GM21786 (cell line): Measurements from ENCODE around the gene VGF.

Source experiments
- ATAC-seq: cut with Tn5 transposase; IDR thresholded peaks from one replicate; pipeline ENCODE4 v1.9.1; 2021; ENCODE audit not compliant: unreplicated experiment

Gene VGF

DNA sequence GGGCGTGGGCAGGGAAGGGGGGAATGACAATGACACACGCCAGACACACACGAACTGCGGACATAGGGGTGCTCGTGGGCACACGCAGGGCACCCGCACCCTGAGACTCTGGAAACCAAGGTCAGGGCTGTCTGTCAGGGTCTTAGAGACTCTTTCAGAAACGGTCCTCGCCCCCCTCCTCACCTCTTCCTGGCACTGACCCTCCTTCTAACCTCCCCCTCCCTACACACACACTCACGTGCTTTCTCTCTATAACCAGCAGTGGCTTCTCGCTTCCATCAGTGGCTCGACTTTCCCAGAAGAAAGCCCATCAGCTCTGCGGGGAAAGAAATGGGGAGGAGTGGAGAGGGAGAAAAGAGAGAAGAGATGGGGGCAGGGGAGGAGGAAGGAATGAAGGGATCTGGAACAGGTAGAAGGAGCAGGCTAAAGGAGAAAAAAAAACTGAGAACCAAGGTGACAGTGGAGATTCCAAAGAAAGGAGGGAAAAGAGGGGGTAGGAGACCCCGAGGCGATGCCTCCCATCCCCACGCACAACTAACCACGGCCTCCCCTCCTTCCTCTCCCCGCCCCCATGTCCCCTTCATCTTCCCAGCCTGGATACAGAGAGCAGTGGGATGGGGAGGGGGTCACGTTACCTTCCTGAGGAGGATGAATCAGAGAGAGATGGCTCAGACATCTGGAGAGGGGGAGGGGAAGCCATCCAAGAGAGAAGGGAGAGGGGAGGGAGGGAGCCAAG, 1.7 kb upstream of the VGF start:
- ATAC-seq: no peak

DNA sequence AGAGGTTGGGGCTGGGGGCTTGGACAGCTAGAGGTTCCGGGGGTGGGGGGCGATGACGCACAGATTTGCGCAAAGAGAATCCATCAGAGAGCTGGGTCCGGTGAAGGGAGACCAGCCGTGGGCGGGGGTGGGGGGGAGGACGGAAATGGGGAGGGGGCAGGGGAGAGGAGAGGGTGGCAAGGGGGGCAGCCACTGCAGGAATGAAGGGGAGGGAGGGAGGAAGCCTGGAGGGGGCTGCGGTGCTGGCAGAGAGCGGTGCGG, 1.2 kb upstream of the VGF start:
- ATAC-seq: no peak

DNA sequence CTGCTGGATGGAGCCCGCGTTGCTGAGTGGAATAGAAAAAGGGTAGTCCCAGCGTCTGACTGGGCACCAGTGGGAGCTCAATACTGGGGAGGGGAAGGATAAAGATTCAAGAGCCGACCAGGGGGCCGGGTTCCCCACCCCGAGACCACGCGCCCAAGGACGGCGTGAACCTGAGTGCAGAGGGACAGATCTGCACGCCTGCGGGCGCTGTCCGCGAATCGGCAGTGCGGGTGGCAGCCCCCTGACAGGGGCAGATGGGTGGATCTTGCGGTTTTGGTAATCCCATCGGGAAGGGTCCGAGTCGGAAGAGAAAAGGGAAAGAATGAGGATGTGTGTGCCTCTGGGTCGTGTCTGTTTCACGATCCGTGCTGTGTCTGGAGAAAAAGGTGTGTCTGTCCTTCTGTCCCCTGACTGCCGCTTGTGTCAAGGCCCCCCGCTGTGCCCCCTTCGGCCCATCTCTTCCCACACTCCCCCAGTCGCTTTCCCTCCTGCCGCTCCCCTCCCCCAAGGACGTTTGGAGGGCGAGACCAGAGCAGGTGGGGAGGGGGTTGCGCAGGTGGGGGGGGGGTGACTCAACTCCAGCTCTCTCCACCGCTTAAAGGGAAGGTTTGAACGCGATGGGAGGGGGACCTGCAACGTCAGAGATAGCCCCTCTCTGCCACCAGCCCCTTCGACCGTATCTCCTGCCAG, 734 bp upstream of the VGF start:
- ATAC-seq: no peak

DNA sequence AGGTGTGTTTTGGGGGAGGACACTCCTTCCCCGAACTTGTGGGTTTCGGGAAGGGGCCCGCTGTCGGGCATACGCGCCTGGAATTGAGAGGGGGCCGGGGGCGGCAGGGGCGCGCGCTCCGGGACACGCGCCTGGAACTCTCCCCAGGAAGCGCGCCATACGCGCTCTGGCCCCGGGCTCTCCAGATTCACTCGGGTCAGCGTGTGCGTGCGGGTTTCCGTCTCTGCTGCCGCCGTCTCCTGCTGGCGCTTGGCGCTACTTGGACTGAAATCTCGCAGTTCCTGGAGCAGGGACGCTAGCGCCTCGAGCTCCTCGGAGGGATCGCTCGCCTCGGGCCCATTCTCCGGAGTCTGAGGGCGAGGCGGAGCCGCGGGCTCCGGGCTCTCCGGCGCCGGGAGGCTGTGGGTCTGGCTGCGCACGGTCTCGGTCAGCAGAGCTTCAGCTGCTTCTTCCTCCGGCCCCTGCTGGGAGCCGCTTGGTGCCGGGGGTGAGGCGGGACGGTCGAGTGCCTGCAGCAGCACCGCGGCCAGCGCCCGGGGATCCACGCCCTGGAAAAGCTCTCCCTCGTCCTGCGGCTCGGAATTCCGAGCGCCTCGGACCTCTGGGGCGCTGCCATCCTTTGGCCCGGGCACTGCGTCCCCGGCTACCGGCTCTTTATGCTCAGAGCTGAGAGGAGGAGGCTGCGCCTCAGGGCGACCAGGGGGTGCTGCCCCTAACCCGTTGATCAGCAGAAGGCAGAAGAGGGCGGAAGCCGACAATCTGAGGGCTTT, 1.1 kb downstream of the VGF start:
- ATAC-seq: no peak

DNA sequence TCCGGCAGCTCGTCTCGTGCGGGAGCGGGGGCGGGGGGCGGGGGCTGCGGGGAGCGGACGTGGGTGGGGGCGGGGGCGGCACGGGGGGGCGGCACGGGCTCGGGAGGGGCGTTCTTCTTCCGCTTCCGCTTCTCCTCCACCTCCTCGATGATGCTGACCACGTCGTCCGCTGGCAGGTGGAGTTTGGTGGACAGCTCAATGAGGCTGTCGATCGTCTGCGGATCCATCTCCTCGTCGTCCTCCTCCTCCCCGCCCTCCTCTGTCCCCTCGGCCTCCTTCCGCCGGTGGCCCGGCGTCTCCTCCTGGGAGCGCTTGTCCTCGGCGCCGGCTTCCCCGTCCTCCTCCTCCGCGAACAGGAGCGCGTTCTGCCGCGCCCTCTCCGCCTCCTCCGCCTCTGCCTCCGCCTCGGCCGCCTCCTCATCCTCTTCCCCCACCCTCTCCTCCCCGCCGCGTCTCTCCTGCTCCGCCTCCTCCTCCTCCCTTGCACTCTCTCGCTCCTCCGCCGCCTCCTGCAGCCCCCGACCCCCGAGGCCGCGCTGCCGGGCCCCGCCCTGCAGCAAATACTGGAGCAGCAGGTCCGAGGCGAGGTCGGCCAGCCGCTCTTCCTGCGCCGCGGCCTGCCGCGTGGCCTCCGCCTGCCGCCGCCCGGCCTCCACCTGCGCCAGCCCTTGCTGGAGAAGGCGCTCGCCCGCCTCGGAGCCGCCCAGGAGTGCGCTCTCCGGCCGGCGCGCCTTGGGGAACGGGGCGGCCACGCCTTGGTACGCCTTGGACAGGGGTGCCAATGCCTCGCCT, 1.9 kb downstream of the VGF start:
- no peak for ATAC-seq

DNA sequence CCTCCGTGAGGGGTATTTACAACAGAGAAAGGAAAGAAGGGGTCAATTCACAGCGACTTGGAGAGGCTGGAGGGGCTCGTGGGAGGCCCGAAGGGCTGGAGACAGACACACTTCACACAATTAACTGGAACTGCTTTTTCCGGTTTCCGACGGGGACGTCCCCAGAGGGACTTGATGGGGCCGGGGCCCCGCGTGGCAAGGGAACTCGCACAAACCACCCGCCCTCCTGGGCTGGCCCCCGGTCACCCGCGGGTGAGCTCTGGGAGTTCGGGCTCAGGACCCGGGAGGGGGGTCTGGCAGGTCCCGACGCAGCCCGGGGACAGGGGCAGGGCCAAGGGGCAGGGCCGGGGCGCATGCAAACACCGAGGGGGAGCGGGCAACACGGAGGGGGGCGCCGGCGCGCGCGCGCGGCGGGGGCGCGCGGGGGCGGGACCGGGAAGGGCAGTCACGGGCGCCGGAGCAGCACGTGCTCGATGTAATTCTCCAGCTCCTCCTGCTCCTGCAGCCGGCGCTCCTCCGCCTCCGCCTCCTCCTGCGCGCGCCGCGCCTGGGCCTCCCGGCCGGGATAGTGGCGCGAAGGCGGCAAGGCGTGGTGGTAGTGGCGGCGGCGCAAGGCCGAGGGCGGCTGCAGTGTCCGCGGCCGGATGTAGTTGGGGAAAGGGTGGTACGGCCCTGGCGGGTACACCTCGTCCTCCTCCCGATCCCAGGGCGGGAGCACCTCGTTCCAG, 2.7 kb downstream of the VGF start:
- ATAC-seq: no peak

DNA sequence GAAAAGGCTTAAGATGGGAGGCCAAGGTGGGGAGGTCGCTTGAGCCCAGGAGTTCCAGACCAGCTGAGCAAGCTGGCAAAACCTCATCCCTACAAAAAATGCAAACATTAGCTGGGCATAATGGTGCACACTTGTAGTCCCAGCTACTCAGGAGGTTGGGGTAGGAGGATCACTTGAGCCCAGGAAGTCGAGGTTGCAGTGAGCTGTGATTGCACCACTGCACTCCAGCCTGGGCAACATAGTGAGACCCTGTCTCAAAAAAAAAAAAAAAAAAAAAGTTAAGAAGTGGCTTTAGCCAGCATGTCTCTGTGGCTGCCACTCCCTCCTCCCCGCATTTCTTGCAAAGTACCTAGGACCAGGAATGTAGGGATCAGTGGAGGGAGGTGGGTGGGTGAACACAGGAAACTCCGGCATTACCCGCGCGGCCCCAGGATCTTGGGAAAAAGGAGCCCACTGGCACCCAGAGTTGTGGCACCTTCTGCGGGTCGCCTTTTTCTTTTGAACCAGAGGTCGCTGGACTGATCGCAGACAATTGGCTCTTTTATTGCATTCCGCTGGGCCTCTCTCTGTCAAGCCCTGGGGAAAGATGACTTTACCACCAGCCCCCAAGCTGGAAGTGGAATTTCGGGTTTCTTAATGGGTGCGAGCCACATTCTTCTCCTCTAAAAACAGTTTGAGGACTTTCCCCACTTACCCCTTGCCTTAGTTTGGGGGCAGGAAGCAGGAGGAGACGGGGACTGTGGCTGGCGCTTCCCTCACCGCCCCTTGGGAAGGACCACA, 3.5 kb downstream of the VGF start:
- no peak for ATAC-seq

DNA sequence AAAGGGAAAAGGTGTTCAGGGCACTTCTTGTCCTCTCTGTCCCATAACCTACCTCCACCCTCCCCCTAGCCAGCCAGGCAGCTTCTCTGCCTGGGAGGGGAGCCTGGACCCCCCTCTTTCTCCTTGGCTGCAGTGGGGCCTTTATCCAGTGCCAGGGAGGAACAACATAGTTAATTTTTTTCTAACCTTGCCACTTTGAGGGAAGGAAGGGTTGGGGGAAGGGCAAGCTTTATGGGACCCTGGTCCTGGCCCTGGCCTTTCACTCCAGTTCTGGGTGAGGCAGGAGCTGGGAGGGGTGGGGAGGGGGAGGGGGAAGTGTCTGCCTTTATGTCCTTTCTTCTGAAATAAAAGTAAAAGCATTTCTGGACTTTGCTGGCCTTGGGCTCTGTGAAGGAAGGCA, 4.5 kb downstream of the VGF start:
- no peak for ATAC-seq

DNA sequence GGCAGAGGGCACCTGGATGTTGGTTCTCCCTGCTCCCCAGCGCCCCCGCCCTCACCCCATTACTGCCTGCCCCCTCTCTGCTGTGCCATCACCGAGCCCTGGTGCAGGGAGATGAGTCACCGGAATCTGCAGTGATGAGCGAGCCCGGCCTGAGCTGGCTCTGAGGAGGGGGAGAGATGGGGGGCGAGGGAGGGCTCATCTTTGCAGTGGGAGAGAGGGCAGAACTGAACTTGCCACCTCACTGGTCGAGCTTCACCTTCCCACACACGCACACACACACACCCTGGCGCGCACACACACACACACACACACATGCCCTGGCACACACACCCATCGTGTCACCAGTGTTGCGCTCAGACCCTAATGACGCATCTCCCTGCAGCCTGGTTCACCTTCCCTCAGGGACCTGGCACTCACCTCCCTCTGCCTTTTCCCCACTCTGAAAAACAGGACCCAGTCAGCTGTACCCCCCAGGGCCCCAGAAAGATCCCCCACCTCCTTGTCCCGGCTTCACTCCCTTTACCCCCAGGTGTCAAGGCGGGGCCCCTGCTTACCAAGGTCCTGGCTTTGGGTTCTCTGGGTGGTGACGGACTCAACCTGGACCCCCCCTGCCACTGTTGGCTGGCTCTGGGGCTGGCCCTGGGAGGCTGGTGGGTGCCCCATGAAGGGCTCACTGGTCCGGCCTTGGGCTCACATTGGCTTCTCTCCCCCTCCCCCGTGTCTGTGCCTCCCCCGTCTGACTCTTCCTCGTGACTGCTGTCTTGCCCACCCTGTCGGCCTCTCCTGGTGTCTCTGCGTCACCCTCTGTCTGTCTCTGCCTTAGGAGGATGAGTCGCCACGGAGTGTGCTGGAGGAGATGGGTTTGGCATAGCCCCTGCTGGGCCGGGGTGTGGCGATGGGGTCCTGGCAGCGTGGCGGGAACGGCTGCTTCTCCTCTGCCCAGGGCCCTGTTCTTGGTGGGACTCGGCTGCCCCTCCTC, 5.4 kb downstream of the VGF start:
- ATAC-seq: no peak

DNA sequence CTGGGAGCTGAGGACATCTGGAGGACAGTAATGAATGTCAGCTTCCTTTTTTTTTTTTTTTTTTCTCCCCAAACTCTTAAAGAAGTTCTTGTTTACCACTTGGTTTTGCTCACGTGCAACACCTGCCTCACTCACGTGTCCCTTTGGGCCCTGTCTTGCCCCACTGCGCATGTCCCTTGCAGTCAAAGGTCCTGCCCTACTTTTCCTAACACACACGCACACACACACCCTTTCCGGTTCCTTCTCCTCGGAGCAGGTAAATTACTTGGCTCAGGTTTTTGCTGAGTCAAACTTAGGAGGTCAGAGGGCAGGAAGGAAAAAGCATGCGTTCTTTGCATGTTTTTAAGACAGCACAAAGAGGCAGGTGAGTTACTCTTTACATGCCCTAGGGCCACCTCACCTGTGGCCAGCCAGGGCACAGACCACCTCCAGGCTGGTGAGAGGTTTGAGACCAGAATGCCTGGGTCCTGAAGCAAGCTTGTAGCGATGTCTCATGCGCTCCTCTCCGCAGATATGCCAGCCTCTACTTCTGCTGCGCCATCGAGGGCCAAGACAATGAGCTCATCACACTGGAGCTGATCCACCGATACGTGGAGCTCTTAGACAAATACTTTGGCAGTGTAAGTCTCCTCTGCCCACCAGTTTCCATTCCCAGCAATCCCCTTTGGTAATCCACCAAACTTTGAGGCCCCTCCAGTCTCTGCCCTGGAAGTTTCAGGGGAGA, 8.3 kb downstream of the VGF start:
- ATAC-seq: no peak

DNA sequence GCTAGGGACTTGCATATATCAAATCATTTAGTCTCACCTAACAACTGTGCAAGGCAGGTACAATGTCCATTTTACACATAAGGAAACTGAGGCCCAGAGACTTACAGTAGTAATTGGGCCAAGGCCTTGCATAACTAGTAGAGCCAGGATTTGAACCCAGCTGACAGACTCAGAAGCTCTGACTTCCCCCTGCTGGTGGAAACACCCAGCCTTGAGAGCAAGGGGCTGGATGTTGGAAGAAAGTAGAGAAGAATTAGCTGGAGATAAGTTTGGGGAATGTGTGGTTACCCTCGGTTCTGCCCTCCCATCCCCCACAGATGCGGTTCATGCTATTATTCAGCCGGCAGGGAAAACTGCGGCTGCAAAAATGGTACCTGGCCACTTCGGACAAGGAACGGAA, 9.1 kb downstream of the VGF start:
- no peak for ATAC-seq

DNA sequence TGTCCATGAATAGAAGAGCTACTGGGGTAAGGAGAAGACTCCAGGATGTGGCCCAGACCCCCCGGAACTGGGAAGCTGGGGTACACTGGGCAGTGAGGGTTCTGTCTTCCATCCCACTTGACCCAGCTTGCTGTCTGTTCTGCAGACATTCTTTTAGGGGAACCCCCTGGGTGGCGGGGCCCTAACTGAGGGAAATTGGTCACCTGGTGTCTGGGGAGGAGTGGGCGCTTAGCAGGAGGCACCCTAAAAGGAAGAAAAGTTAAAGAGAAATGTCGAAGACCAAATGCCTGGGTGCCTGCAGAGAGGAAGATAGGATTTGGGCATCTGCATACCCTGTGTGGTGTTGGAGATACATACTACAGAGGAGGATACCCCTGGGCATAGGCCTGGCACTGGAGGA, 10.1 kb downstream of the VGF start:
- ATAC-seq: no peak

DNA sequence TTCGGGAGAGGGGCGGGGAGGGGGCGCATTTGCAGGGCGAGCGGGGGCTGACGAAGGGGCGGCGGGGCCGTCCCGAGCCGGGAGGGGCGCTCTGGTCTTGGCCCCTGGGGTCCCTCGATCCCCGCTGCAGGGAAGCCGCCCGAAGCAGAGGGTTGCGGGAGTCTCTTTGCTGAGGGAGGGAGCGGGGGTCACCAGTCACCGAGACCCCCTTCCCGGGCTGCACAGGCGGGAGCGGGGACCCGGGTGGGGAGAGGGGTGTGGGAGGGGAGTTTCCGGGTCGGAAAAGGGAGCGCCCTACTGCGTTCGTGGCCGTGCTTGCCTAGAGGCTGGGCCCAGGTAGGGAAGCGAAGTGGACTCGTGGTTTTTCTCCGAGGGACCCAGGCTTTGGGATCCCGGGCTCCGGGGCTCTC, 10.7 kb downstream of the VGF start:
- peak; percentile 19 for ATAC-seq

DNA sequence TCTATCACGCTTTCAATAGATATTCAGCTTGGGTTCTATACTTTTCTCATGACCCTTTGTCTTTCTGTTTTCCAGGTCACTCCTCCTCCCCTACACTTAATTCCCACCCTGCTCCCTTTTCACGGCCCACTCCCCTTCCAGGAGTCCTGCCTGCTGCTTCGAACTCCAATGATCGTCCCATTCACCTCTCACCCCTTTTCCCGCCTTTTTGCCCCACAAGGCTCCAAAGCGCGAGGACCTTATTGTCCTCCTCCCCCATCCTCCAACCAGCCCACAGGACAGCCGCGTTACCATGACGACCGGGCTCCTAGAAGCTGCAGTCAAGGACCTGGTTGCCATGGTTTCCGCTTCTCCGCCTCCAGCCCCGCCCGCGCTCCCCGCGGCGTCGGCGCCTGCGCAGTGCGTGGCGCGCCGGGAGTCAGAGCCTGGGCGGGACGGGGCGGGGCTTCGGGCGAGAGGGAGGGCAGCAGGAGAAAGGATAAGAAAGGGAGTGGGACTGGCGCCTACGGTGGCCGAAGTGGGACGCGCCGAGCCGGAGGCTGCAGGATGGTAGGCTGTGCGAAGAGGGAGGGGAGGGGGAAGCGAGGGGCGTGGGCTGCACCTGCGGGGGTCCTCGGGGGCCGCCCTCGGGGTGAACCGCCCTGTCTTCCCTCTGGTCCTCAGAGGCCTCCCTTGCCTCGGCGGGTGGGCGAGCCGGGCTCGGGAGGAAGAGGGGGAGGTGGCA, 11.2 kb downstream of the VGF start, which contains the start of gene AP1S1:
Gene AP1S1, plus strand, starts transcription at position 508 of the 724 bp plus-strand sequence. Its CDS starts 39 bp downstream, at position 547.
- ATAC-seq: peak; percentile 73

DNA sequence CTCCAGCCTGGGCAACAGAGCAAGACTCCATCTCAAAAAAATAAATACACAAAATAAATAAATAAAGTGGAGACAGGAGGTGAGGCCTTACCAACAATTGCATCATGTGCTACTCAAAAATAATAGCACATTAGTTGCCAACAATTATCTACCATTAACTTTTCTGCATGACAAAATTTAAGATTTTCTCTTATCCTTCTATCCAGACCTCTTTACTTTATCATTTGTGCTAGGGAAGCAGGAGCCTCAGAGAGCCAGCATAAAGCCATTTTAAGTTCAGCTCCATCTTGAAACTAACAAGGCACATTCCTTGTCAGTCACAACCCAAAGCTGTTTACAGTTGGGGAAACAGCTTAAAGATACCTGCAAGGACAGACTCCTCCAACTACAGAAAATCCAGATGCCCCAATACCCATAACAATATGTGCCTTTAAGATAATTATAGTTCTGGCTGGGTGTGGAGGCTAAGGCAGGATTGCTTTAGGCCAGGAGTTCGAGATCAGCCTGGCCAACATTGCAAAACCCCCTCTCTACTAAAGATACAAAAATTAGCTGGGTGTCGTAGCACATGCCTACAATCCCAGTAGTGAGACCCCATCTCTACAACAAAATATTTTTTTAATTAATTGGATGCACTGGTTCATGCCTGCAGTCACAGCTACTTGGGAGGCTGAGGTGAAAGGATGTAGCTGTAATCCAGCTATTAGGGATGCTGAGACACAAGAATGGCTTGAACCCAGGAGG, 13.3 kb downstream of the VGF start:
- no peak for ATAC-seq

DNA sequence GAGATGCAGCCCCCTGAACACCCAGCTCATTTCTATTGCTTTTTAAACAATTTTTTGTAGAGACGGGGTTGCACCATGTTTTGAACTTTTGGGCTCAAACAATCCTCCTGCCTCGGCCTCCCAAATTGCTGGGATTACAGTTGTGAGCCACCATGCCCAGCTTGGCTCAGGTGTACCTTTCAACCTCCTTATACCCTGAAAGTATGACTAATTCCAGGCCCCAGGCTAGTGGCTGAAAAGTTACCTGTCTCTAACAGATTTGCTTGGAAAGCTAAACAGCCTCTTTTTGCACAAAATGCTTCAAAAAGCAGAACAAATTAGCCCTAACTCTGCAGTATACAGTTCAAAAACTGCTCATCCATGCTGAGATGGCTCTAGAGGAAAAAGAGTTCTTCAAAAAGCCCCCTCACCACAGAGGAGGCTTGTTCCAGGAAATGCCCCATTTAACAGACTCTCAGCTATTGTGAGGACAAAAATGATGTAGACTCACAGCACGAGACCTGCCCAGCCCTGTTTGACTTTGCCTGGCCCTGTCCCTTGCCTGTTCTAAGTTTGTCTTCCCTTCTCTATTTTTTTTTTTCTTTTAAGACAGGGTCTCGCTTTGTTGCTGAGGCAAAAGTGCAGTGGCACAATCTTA, 24.5 kb downstream of the VGF start:
- no peak for ATAC-seq
